Naive thymus-derived CD4-positive, alpha-beta T cell (primary cell): ENCODE data around the gene SCGB3A1. TPM values are rescaled to one million over a fixed set of nuclear protein-coding genes. Genes with fewer than 3 reads are reported as not detected.
A peak's percentile ranks its signal among the peaks of the same experiment; 100 is the strongest.

ENCODE experiments used
- ATAC-seq: fragments of 150-1000 bp; cut with Tn5 transposase; 2 replicates; pipeline ENCODE4 v1.10.0; 2021; ENCODE audit warnings: mild to moderate bottlenecking, moderate library complexity
- CTCF ChIA-PET: fragments of 350-600 bp; sonication (Branson Sonifier 250); formaldehyde crosslinking; loops from one replicate; lab custom pipeline; 2021; ENCODE audit warnings: antibody characterized with exemption; lab: Charles Lee
- POLR2A ChIA-PET: fragments of 350-600 bp; sonication (Branson Sonifier 250); formaldehyde crosslinking; loops from one replicate; lab custom pipeline; 2021; ENCODE audit warnings: antibody characterized with exemption, inconsistent platforms; lab: Charles Lee
- DNase-seq, 9 donors: peaks; one replicate each; pipeline versions ENCODE4 v3.0.0 to v3.0.0-alpha.2; 2020 to 2022; ENCODE audit warnings: mixed read lengths in 1 of 9
- H3K27ac ChIP-seq: one replicate; pipeline ENCODE4 v1.7.0; 2013; ENCODE audit warnings: mild to moderate bottlenecking, low read depth, low read length, moderate library complexity
- H3K27me3 ChIP-seq, 2 donors: one replicate each; pipeline ENCODE4 v1.7.0; 2013; ENCODE audit warnings: low read length in 2 of 2, mild to moderate bottlenecking in 2 of 2, moderate library complexity in 2 of 2; ENCODE audit not compliant: control insufficient read depth in 2 of 2, insufficient read depth in 2 of 2
- H3K36me3 ChIP-seq, 3 experiments: 1 replicate in 2 of 3; 2 replicates in 1 of 3; pipeline ENCODE4 v1.7.0; 2013; ENCODE audit warnings: low read length in 3 of 3, mild to moderate bottlenecking in 3 of 3, moderate library complexity in 1 of 3; ENCODE audit not compliant: insufficient read depth in 3 of 3, control insufficient read depth in 2 of 3
- H3K4me1 ChIP-seq, 2 donors: one replicate each; pipeline ENCODE4 v1.7.0; 2013; ENCODE audit warnings: low read length in 2 of 2, mild to moderate bottlenecking in 2 of 2, moderate library complexity in 1 of 2; ENCODE audit not compliant: control insufficient read depth in 2 of 2, insufficient read depth in 2 of 2
- H3K4me3 ChIP-seq: 2 replicates; pipeline ENCODE4 v1.7.0; 2013; ENCODE audit warnings: mild to moderate bottlenecking, low read length
- H3K9me3 ChIP-seq, 3 experiments: 1 replicate in 2 of 3; 2 replicates in 1 of 3; pipeline ENCODE4 v1.7.0; 2013; ENCODE audit warnings: low read length in 3 of 3; ENCODE audit not compliant: control insufficient read depth in 2 of 3
- H3K27ac Mint-ChIP-seq, 9 donors: one replicate each; pipeline ENCODE4 v1.8.0; 2020 to 2022; ENCODE audit warnings: mixed read lengths in 9 of 9, mild to moderate bottlenecking in 8 of 9, moderate library complexity in 5 of 9, inconsistent platforms in 2 of 9
- H3K27me3 Mint-ChIP-seq, 5 donors: one replicate each; pipeline ENCODE4 v1.8.0; 2021 to 2022; ENCODE audit warnings: mixed read lengths in 5 of 5, mild to moderate bottlenecking in 1 of 5
- H3K36me3 Mint-ChIP-seq, 5 donors: one replicate each; pipeline ENCODE4 v1.8.0; 2020 to 2022; ENCODE audit warnings: mixed read lengths in 5 of 5, mild to moderate bottlenecking in 3 of 5, inconsistent platforms in 1 of 5
- H3K4me1 Mint-ChIP-seq, 7 donors: one replicate each; pipeline ENCODE4 v1.8.0; 2020 to 2022; ENCODE audit warnings: mixed read lengths in 7 of 7, mild to moderate bottlenecking in 3 of 7, inconsistent platforms in 1 of 7
- H3K4me3 Mint-ChIP-seq, 10 donors: one replicate each; pipeline ENCODE4 v1.8.0; 2020 to 2022; ENCODE audit warnings: mild to moderate bottlenecking in 10 of 10, mixed read lengths in 10 of 10, moderate library complexity in 6 of 10, inconsistent platforms in 2 of 10
- H3K9me3 Mint-ChIP-seq, 11 donors: one replicate each; pipeline ENCODE4 v1.8.0; 2020 to 2022; ENCODE audit warnings: mixed read lengths in 11 of 11, mild to moderate bottlenecking in 4 of 11, inconsistent platforms in 1 of 11, moderate library complexity in 1 of 11
- intact Hi-C, 2 donors: fragments of 100-400 bp; cut with micrococcal nuclease; formaldehyde crosslinking; loops; one replicate each; pipeline ENCODE4 v1.15.1; 2023
- polyA plus RNA-seq, 2 donors: library from polyadenylated mRNA; unstranded; fragments of 300-500 nt; fragmentation: Illumina TruSeq; gene quantifications; one replicate each; pipeline ENCODE4 v1.2.3, GENCODE V29; 2021
- total RNA-seq, 6 experiments: library from RNA in 5 of 6; stranded (reverse) in 5 of 6; gene quantifications; 1 replicate in 5 of 6; 2 replicates in 1 of 6; pipeline ENCODE4 v1.2.3 and lab custom pipeline; 2021 to 2026

The SCGB3A1 gene
- total and polyA plus RNA-seq, 7 experiments from 2014 or later = 24.3 TPM; not detected in 6

DNA sequence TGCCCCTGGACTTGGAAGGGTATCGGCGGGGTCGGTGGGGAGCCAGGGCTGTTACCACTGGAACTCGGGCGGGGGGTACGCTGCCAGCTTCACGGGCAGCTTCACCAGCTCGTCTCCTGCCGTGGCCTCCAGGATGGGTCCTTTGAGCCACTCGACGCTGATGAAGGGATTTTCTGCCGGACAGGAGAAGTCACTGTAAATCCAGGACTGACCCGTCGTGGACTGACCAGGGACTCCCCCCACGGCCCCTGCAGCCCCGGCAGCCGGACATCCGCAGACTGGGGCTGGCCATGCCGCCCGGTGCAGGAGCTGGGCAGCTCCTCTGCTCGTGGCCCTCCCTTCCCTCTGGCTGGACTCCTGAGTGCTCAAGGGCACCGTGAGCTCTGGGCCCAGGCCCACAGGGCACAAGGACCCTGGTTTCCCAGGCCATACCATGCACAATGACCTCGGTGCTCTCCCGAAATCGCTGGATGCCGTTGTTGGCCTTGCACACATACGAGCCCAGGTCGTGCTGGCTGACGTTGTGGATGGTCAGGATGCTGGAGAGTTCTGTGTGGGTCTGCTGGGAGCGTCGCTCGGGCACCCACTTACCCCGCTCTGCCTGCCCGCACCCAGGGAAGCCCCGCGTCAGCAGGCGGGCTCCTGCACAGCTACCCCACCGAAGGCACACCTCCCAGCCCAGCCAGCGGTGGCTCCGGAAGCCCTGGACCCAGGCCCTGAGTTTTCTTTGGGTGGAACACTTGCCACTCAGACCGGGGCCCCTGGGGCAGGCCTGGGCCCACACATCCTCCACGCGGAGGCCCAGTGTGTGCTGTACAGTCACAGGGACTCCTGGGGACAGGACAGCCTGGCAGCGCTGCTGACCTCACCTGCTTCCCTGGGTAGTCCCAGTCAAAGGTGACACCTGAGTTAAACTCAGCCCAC is 37.8 kb upstream of the SCGB3A1 start:
- no peaks in the 10 kb centered on the region for H3K36me3 ChIP-seq
- ChIA-PET CTCF (interaction anchor here (1.5 kb wide), 1 partner anchor 10 kb away, joined by 3 read pairs; no protein-coding TSS in a partner anchor), POLR2A (no interaction called here)
- H3K9me3 ChIP-seq = no peaks in the 10 kb centered on the region
- DNase-seq = no peak
- H3K4me1 ChIP-seq = no peaks in the 10 kb centered on the region
- no peak overlapping the region for H3K27ac Mint-ChIP-seq
- H3K4me3 ChIP-seq = no peak overlapping the region
- intact Hi-C loops = no loop called here
- no peak for ATAC-seq
- peaks cover 0 to 5% (median 0%) of the 10 kb centered on the region in 5 donors for H3K27me3 Mint-ChIP-seq
- H3K4me3 Mint-ChIP-seq = no peak overlapping the region
- H3K36me3 Mint-ChIP-seq = no peaks in the 10 kb centered on the region
- no peak overlapping the region for H3K27ac ChIP-seq
- H3K27me3 ChIP-seq = no peaks in the 10 kb centered on the region
- no peaks in the 10 kb centered on the region for H3K9me3 Mint-ChIP-seq
- H3K4me1 Mint-ChIP-seq = peaks cover 0 to 10% (median 4%) of the 10 kb centered on the region in 7 donors

DNA sequence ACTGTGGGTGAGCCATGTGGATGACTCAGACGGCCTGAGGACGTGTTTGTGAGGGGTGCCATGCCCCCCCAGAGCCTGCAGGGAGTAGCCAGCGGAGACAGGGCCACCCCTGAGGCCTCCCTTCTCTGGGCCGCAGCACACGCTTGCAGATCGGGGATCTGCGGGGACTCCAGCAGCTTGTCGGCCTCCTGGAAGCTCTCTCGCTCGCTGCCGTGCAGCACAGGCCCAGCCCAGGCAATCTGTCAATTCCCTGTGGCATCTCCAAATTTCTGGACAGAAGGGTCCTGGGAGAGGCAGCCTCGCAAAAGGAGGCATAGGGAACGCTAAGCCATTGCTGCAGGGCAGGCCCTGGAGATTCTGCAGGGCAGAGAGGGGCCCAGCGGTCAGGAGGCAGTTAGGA is 36.9 kb upstream of the SCGB3A1 start:
- Mint-ChIP-seq H3K27ac (no peak overlapping the region), H3K4me1 (peaks cover 0 to 16% (median 9%) of the 10 kb centered on the region in 7 donors), H3K27me3 (peaks cover 0 to 3% (median 0%) of the 10 kb centered on the region in 5 donors), H3K36me3 (no peaks in the 10 kb centered on the region), H3K4me3 (no peak overlapping the region), H3K9me3 (no peaks in the 10 kb centered on the region)
- ATAC-seq (no peak), DNase-seq (no peak)
- Histone ChIP-seq H3K27me3 (no peaks in the 10 kb centered on the region), H3K36me3 (no peaks in the 10 kb centered on the region), H3K4me3 (no peak overlapping the region), H3K27ac (no peak overlapping the region), H3K4me1 (no peaks in the 10 kb centered on the region), H3K9me3 (no peaks in the 10 kb centered on the region)
- intact Hi-C loops = no loop called here
- ChIA-PET CTCF (interaction anchor here (1.5 kb wide), 1 partner anchor 9 kb away, joined by 3 read pairs; no protein-coding TSS in a partner anchor), POLR2A (no interaction called here)

GRCh38 chr5:180627386-180628120 is 36.3 kb upstream of the SCGB3A1 start:
- Mint-ChIP-seq H3K27ac (no peak overlapping the region), H3K9me3 (no peaks in the 10 kb centered on the region), H3K27me3 (no peaks in the 10 kb centered on the region), H3K4me1 (peaks cover 0 to 16% (median 10%) of the 10 kb centered on the region in 7 donors), H3K4me3 (no peak overlapping the region), H3K36me3 (no peaks in the 10 kb centered on the region)
- Histone ChIP-seq H3K27ac (no peak overlapping the region), H3K36me3 (no peaks in the 10 kb centered on the region), H3K27me3 (no peaks in the 10 kb centered on the region), H3K4me1 (no peaks in the 10 kb centered on the region), H3K4me3 (no peak overlapping the region), H3K9me3 (no peaks in the 10 kb centered on the region)
- ChIA-PET CTCF (interaction anchor here (1.5 kb wide), 1 partner anchor 8 kb away, joined by 3 read pairs; no protein-coding TSS in a partner anchor), POLR2A (no interaction called here)
- ATAC-seq = no peak
- intact Hi-C loops = no loop called here
- no peak for DNase-seq

- ChIA-PET CTCF (no interaction called here), POLR2A (no interaction called here)
- no peaks in the 10 kb centered on the region for H3K9me3 ChIP-seq
- Mint-ChIP-seq H3K4me3 (no peak overlapping the region), H3K27me3 (no peaks in the 10 kb centered on the region), H3K36me3 (no peaks in the 10 kb centered on the region), H3K9me3 (no peaks in the 10 kb centered on the region), H3K27ac (no peak overlapping the region), H3K4me1 (peaks cover 0 to 16% (median 11%) of the 10 kb centered on the region in 7 donors)
- intact Hi-C loops = no loop called here
- H3K4me1 ChIP-seq = no peaks in the 10 kb centered on the region
- no peak overlapping the region for H3K4me3 ChIP-seq
- DNase-seq (no peak), ATAC-seq (no peak)
- H3K27ac ChIP-seq = no peak overlapping the region
- no peaks in the 10 kb centered on the region for H3K36me3 ChIP-seq
- no peaks in the 10 kb centered on the region for H3K27me3 ChIP-seq
These were observed 35.5 kb upstream of the SCGB3A1 start for GRCh38 chr5:180626661-180627385.

GRCh38 chr5:180625791-180626660 is 34.7 kb upstream of the SCGB3A1 start:
- no peaks in the 10 kb centered on the region for H3K36me3 ChIP-seq
- Mint-ChIP-seq H3K4me1 (peaks cover 0 to 16% (median 11%) of the 10 kb centered on the region in 7 donors), H3K36me3 (no peaks in the 10 kb centered on the region), H3K4me3 (no peak overlapping the region), H3K27me3 (no peaks in the 10 kb centered on the region), H3K9me3 (no peaks in the 10 kb centered on the region), H3K27ac (peak overlapping the region in 1 of 9 donors; percentile 72)
- H3K9me3 ChIP-seq = no peaks in the 10 kb centered on the region
- intact Hi-C loops = no loop called here
- no peak overlapping the region for H3K4me3 ChIP-seq
- H3K4me1 ChIP-seq = no peaks in the 10 kb centered on the region
- POLR2A ChIA-PET = no interaction called here
- CTCF ChIA-PET = no interaction called here
- H3K27me3 ChIP-seq = no peaks in the 10 kb centered on the region
- ATAC-seq (no peak), DNase-seq (no peak)
- no peak overlapping the region for H3K27ac ChIP-seq
